Neural cell (in vitro differentiated cells): ENCODE results near the gene TAF1C.

Source experiments
- EP300 ChIP-seq: fragments of 450-650 bp; conservative IDR thresholded peaks from 2 replicates; pipeline ENCODE4 v1.6.1; 2014; ENCODE audit warnings: antibody characterized with exemption, mild to moderate bottlenecking, moderate library complexity; ENCODE audit not compliant: poor library complexity, severe bottlenecking
- EZH2 ChIP-seq: fragments of 200-600, 300-800 bp; shearing (Covaris generic), sonication (generic); IDR thresholded peaks from 2 replicates; pipeline ENCODE4 v1.6.1; 2014; ENCODE audit warnings: antibody characterized with exemption, low read length, borderline replicate concordance, mild to moderate bottlenecking; ENCODE audit not compliant: insufficient read depth, poor library complexity, severe bottlenecking
- MXI1 ChIP-seq: fragments of 450-650 bp; conservative IDR thresholded peaks from 2 replicates; pipeline ENCODE4 v1.6.1; 2014; ENCODE audit warnings: antibody characterized with exemption, mild to moderate bottlenecking; ENCODE audit not compliant: poor library complexity, severe bottlenecking
- POLR2AphosphoS5 ChIP-seq: IDR thresholded peaks from 2 replicates; pipeline ENCODE4 v1.6.1; 2012
- RAD21 ChIP-seq: fragments of 450-650 bp; conservative IDR thresholded peaks from 2 replicates; pipeline ENCODE4 v1.6.1; 2014; ENCODE audit warnings: antibody characterized with exemption, mild to moderate bottlenecking, moderate library complexity
- TAF1 ChIP-seq: IDR thresholded peaks from 2 replicates; pipeline ENCODE4 v1.6.1; 2012; ENCODE audit warnings: low read depth
- TF ChIP-seq, protein P1 (sequence below): fragments of 450-650 bp; IDR thresholded peaks from 2 replicates; pipeline ENCODE4 v1.5.1; 2014; ENCODE audit warnings: antibody characterized with exemption, mild to moderate bottlenecking, moderate library complexity; ENCODE audit not compliant: poor library complexity, severe bottlenecking

DNA sequence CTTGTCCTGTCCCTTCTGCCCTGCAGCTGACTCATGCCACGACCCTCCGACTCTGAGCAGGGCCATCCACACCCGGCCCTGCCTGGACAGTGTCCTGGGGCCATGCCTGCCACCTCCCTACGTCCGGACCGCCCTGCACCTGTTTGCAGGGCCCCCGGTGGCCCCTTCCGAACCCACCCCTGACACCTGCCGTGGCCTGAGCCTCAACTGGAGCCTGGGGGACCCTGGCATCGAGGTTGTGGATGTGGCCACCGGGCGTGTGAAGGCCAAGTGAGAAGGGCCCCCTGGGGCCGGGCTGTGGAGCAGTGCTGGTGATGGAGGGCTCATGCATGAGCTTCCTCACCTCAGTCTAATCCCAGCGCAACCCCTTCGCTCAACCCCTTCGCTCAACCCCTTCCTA, 9.2 kb upstream of the TAF1C start:
- TF ChIP-seq TAF1 (no peak), EP300 (no peak), POLR2AphosphoS5 (no peak), MXI1 (no peak), EZH2 (no peak), RAD21 (no peak)
- TF ChIP-seq, protein P1, sequence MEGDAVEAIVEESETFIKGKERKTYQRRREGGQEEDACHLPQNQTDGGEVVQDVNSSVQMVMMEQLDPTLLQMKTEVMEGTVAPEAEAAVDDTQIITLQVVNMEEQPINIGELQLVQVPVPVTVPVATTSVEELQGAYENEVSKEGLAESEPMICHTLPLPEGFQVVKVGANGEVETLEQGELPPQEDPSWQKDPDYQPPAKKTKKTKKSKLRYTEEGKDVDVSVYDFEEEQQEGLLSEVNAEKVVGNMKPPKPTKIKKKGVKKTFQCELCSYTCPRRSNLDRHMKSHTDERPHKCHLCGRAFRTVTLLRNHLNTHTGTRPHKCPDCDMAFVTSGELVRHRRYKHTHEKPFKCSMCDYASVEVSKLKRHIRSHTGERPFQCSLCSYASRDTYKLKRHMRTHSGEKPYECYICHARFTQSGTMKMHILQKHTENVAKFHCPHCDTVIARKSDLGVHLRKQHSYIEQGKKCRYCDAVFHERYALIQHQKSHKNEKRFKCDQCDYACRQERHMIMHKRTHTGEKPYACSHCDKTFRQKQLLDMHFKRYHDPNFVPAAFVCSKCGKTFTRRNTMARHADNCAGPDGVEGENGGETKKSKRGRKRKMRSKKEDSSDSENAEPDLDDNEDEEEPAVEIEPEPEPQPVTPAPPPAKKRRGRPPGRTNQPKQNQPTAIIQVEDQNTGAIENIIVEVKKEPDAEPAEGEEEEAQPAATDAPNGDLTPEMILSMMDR: no peak
